A204.1 (cell line): Measurements from ENCODE around the gene KCNK13.
"Not testable (repeated sequence)": the region's sequence is repeated elsewhere in the genome, so short reads cannot be mapped to it uniquely, and the experiment has no call there.

Experiments
- FAIRE-seq: peaks from 2 replicates; lab custom pipeline; 2012; peaks lifted over from hg19 to GRCh38; lab: Jason Lieb, UNC

Gene KCNK13

GRCh38 chr14:90060965-90061684, 669 bp upstream of the KCNK13 start:
- FAIRE-seq = no peak

- FAIRE-seq = no peak
These were observed 467 bp downstream of the KCNK13 start for GRCh38 chr14:90062127-90062794.

GRCh38 chr14:90062822-90063539, 1.2 kb downstream of the KCNK13 start:
- no peak for FAIRE-seq

- FAIRE-seq = no peak
These were observed 10.6 kb downstream of the KCNK13 start for GRCh38 chr14:90072350-90072749.

GRCh38 chr14:90079576-90079975, 17.8 kb downstream of the KCNK13 start:
- no peak for FAIRE-seq

- FAIRE-seq = no peak
These were observed 25.6 kb downstream of the KCNK13 start for GRCh38 chr14:90087433-90087832.

- no peak for FAIRE-seq
These were observed 26.4 kb downstream of the KCNK13 start for GRCh38 chr14:90088176-90088575.

GRCh38 chr14:90089486-90089885, 27.7 kb downstream of the KCNK13 start:
- FAIRE-seq = not testable (repeated sequence)

GRCh38 chr14:90091393-90091792, 29.6 kb downstream of the KCNK13 start:
- no peak for FAIRE-seq

- no peak for FAIRE-seq
These were observed 32.3 kb downstream of the KCNK13 start for GRCh38 chr14:90093942-90094595.

GRCh38 chr14:90095096-90095495, 33.3 kb downstream of the KCNK13 start:
- FAIRE-seq = no peak

- FAIRE-seq = no peak
These were observed 34.8 kb downstream of the KCNK13 start for GRCh38 chr14:90096566-90096965.

- no peak for FAIRE-seq
These were observed 42.0 kb downstream of the KCNK13 start for GRCh38 chr14:90103808-90104207.

- FAIRE-seq = no peak
These were observed 44.0 kb downstream of the KCNK13 start for GRCh38 chr14:90105756-90106155.

- FAIRE-seq = no peak
These were observed 46.0 kb downstream of the KCNK13 start for GRCh38 chr14:90107789-90108188.

- no peak for FAIRE-seq
These were observed 48.1 kb downstream of the KCNK13 start for GRCh38 chr14:90109858-90110257.

GRCh38 chr14:90111895-90112534, 50.2 kb downstream of the KCNK13 start:
- no peak for FAIRE-seq

GRCh38 chr14:90114554-90114953, 52.8 kb downstream of the KCNK13 start:
- no peak for FAIRE-seq

GRCh38 chr14:90115780-90116179, 54.0 kb downstream of the KCNK13 start:
- no peak for FAIRE-seq

GRCh38 chr14:90116444-90116843, 54.6 kb downstream of the KCNK13 start:
- no peak for FAIRE-seq

- FAIRE-seq = no peak
These were observed 56.2 kb downstream of the KCNK13 start for GRCh38 chr14:90118027-90118426.

GRCh38 chr14:90126260-90126659, 64.5 kb downstream of the KCNK13 start:
- no peak for FAIRE-seq
